HG02852 (cell line): ENCODE results near the gene CLEC2A.
"Not testable (repeated sequence)": the region's sequence is repeated elsewhere in the genome, so short reads cannot be mapped to it uniquely, and the experiment has no call there.

Experiments
- ATAC-seq: cut with Tn5 transposase; IDR thresholded peaks from one replicate; pipeline ENCODE4 v1.9.1; 2021; ENCODE audit warnings: mild to moderate bottlenecking, moderate library complexity; ENCODE audit not compliant: unreplicated experiment

The CLEC2A gene

GRCh38 chr12:9883175-9883574 is 49.0 kb downstream of the CLEC2A start:
- no peak for ATAC-seq

- no peak for ATAC-seq
These were observed 50.2 kb downstream of the CLEC2A start for GRCh38 chr12:9881988-9882387.

GRCh38 chr12:9881246-9881645 is 50.9 kb downstream of the CLEC2A start, which contains the start of gene KLRF2:
Gene KLRF2 (plus strand): TSS chr12:9881489. CDS start chr12:9881596, 107 bp downstream.
- ATAC-seq = no peak

- ATAC-seq = no peak
These were observed 51.6 kb downstream of the CLEC2A start for GRCh38 chr12:9880532-9881078.

- not testable (repeated sequence) for ATAC-seq
These were observed 56.0 kb downstream of the CLEC2A start for GRCh38 chr12:9876120-9876519.

GRCh38 chr12:9872742-9873141 is 59.4 kb downstream of the CLEC2A start:
- ATAC-seq = no peak

- no peak for ATAC-seq
These were observed 60.0 kb downstream of the CLEC2A start for GRCh38 chr12:9872162-9872561.

GRCh38 chr12:9870286-9870866 is 61.8 kb downstream of the CLEC2A start:
- no peak for ATAC-seq

GRCh38 chr12:9869307-9870161 is 62.6 kb downstream of the CLEC2A start, which contains the start of gene CLEC2B:
Gene CLEC2B (minus strand): TSS chr12:9869354.
- ATAC-seq = no peak

- no peak for ATAC-seq
These were observed 63.2 kb downstream of the CLEC2A start for GRCh38 chr12:9868951-9869306.

GRCh38 chr12:9868311-9868801 is 63.8 kb downstream of the CLEC2A start:
- ATAC-seq = no peak

- no peak for ATAC-seq
These were observed 64.6 kb downstream of the CLEC2A start for GRCh38 chr12:9867531-9867930.

- no peak for ATAC-seq
These were observed 65.3 kb downstream of the CLEC2A start for GRCh38 chr12:9866860-9867269.

- ATAC-seq = no peak
These were observed 67.1 kb downstream of the CLEC2A start for GRCh38 chr12:9864913-9865675.
